CD8-positive, alpha-beta memory T cell (primary cell): ENCODE results near the gene LOC128125822.

ENCODE experiments used
- CTCF ChIA-PET: fragments of 350-600 bp; sonication (Branson Sonifier 250); formaldehyde crosslinking; loops from one replicate; lab custom pipeline; 2021; ENCODE audit warnings: antibody characterized with exemption; lab: Charles Lee
- POLR2A ChIA-PET: fragments of 350-600 bp; sonication (Branson Sonifier 250); formaldehyde crosslinking; loops from one replicate; lab custom pipeline; 2021; ENCODE audit warnings: antibody characterized with exemption; lab: Charles Lee
- DNase-seq, 5 donors: peaks; one replicate each; pipeline versions ENCODE4 v3.0.0 to v3.0.0-alpha.2; 2020 to 2022; ENCODE audit warnings: mixed read lengths in 1 of 5
- H3K27ac ChIP-seq: one replicate; pipeline ENCODE4 v1.7.0; 2013; ENCODE audit warnings: low read depth, mild to moderate bottlenecking, low read length, moderate library complexity
- H3K27me3 ChIP-seq: 2 replicates; pipeline ENCODE4 v1.7.0; 2013; ENCODE audit warnings: low read length, mild to moderate bottlenecking; ENCODE audit not compliant: insufficient read depth, poor library complexity, severe bottlenecking
- H3K36me3 ChIP-seq: 2 replicates; pipeline ENCODE4 v1.7.0; 2013; ENCODE audit warnings: mild to moderate bottlenecking, low read length, moderate library complexity; ENCODE audit not compliant: insufficient read depth
- H3K4me1 ChIP-seq: 2 replicates; pipeline ENCODE4 v1.7.0; 2013; ENCODE audit warnings: mild to moderate bottlenecking, low read length, moderate library complexity; ENCODE audit not compliant: insufficient read depth
- H3K4me3 ChIP-seq: 2 replicates; pipeline ENCODE4 v1.7.0; 2013; ENCODE audit warnings: mild to moderate bottlenecking, low read length
- H3K9me3 ChIP-seq: 2 replicates; pipeline ENCODE4 v1.7.0; 2013; ENCODE audit warnings: mild to moderate bottlenecking, low read length
- H3K27ac Mint-ChIP-seq, 8 donors: one replicate each; pipeline ENCODE4 v1.8.0; 2020 to 2021; ENCODE audit warnings: mixed read lengths in 8 of 8, mild to moderate bottlenecking in 6 of 8, inconsistent platforms in 3 of 8, moderate library complexity in 3 of 8
- H3K27me3 Mint-ChIP-seq, 2 donors: one replicate each; pipeline ENCODE4 v1.8.0; 2020 to 2021; ENCODE audit warnings: mixed read lengths in 2 of 2, mild to moderate bottlenecking in 1 of 2, moderate library complexity in 1 of 2
- H3K36me3 Mint-ChIP-seq, 3 donors: one replicate each; pipeline ENCODE4 v1.8.0; 2020 to 2021; ENCODE audit warnings: mixed read lengths in 3 of 3, inconsistent platforms in 1 of 3, mild to moderate bottlenecking in 1 of 3
- H3K4me1 Mint-ChIP-seq, 3 donors: one replicate each; pipeline ENCODE4 v1.8.0; 2020 to 2021; ENCODE audit warnings: mixed read lengths in 3 of 3, inconsistent platforms in 1 of 3, mild to moderate bottlenecking in 1 of 3
- H3K4me3 Mint-ChIP-seq, 7 donors: one replicate each; pipeline ENCODE4 v1.8.0; 2020 to 2021; ENCODE audit warnings: mixed read lengths in 7 of 7, mild to moderate bottlenecking in 6 of 7, moderate library complexity in 4 of 7, inconsistent platforms in 2 of 7
- H3K9me3 Mint-ChIP-seq, 5 donors: one replicate each; pipeline ENCODE4 v1.8.0; 2020 to 2022; ENCODE audit warnings: mixed read lengths in 5 of 5, mild to moderate bottlenecking in 3 of 5, moderate library complexity in 2 of 5, inconsistent platforms in 1 of 5

LOC128125822 gene

DNA sequence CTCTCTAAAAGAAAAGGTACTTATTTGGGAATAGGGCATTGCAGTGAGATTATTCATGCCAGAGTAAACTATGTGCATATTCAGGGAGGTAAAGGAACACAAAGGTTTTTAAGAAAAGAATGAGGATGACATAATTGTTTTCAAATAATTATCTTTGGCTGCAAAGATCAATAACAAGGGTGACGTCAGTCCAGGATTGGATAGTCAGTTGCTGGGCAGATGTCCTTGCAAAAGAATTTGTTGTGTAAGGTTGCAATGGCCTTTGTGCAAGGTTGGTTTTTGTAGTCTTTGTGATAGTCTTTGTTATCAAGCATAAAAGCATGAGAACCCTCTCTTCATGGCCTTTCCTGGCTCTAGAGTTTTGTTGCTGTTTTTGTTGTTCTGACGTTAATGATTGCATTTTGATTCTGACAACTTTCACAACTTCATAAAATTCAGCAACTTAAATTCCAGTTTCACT is 17.7 kb downstream of the LOC128125822 start:
- no peaks in the 10 kb centered on the region for H3K27me3 ChIP-seq
- H3K4me1 ChIP-seq = no peaks in the 10 kb centered on the region
- CTCF ChIA-PET = no interaction called here
- no peaks in the 10 kb centered on the region for H3K9me3 ChIP-seq
- no peaks in the 10 kb centered on the region for H3K4me1 Mint-ChIP-seq
- H3K27ac Mint-ChIP-seq = no peak overlapping the region
- H3K36me3 Mint-ChIP-seq = no peaks in the 10 kb centered on the region
- POLR2A ChIA-PET = no interaction called here
- H3K27me3 Mint-ChIP-seq = peaks cover 7 to 29% of the 10 kb centered on the region in 2 donors
- H3K4me3 ChIP-seq = no peak overlapping the region
- no peak overlapping the region for H3K27ac ChIP-seq
- DNase-seq = no peak
- H3K4me3 Mint-ChIP-seq = no peak overlapping the region
- H3K36me3 ChIP-seq = no peaks in the 10 kb centered on the region
- H3K9me3 Mint-ChIP-seq = no peaks in the 10 kb centered on the region

- no peak for DNase-seq
- peaks cover 5 to 35% of the 10 kb centered on the region in 2 donors for H3K27me3 Mint-ChIP-seq
- no peaks in the 10 kb centered on the region for H3K4me1 ChIP-seq
- ChIA-PET CTCF (no interaction called here), POLR2A (no interaction called here)
- H3K4me1 Mint-ChIP-seq = peaks cover 2 to 4% (median 2%) of the 10 kb centered on the region in 3 donors
- H3K27ac Mint-ChIP-seq = no peak overlapping the region
- H3K27ac ChIP-seq = no peak overlapping the region
- no peaks in the 10 kb centered on the region for H3K36me3 ChIP-seq
- no peaks in the 10 kb centered on the region for H3K9me3 ChIP-seq
- no peaks in the 10 kb centered on the region for H3K9me3 Mint-ChIP-seq
- no peaks in the 10 kb centered on the region for H3K27me3 ChIP-seq
- no peaks in the 10 kb centered on the region for H3K36me3 Mint-ChIP-seq
- H3K4me3 ChIP-seq = no peak overlapping the region
- H3K4me3 Mint-ChIP-seq = no peak overlapping the region
Measured at GRCh38 chr6:63592886-63593285, 20.6 kb downstream of the LOC128125822 start.

GRCh38 chr6:63597141-63598048 is 25.1 kb downstream of the LOC128125822 start:
- no peaks in the 10 kb centered on the region for H3K9me3 Mint-ChIP-seq
- no peak overlapping the region for H3K27ac Mint-ChIP-seq
- peaks cover 1 to 24% of the 10 kb centered on the region in 2 donors for H3K27me3 Mint-ChIP-seq
- DNase-seq = no peak
- H3K36me3 Mint-ChIP-seq = no peaks in the 10 kb centered on the region
- POLR2A ChIA-PET = interaction anchor here (1.5 kb wide), 1 partner anchor 24 kb away, joined by 7 read pairs; no protein-coding TSS in a partner anchor
- peak overlapping the region; percentile 53 to 87 (median 84) for H3K4me3 Mint-ChIP-seq
- H3K36me3 ChIP-seq = no peaks in the 10 kb centered on the region
- H3K4me1 Mint-ChIP-seq = peaks cover 11 to 15% (median 14%) of the 10 kb centered on the region in 3 donors
- H3K27me3 ChIP-seq = no peaks in the 10 kb centered on the region
- CTCF ChIA-PET = interaction anchor here (0.6 to 5.8 kb wide), 10 partner anchors 9 to 171 kb away, joined by 3 to 117 read pairs (median 8); partner anchors contain the start of gene PHF3
- no peaks in the 10 kb centered on the region for H3K9me3 ChIP-seq
- H3K27ac ChIP-seq = no peak overlapping the region
- peak overlapping the region; percentile 62 for H3K4me3 ChIP-seq
- H3K4me1 ChIP-seq = peaks cover 3% of the 10 kb centered on the region

DNA sequence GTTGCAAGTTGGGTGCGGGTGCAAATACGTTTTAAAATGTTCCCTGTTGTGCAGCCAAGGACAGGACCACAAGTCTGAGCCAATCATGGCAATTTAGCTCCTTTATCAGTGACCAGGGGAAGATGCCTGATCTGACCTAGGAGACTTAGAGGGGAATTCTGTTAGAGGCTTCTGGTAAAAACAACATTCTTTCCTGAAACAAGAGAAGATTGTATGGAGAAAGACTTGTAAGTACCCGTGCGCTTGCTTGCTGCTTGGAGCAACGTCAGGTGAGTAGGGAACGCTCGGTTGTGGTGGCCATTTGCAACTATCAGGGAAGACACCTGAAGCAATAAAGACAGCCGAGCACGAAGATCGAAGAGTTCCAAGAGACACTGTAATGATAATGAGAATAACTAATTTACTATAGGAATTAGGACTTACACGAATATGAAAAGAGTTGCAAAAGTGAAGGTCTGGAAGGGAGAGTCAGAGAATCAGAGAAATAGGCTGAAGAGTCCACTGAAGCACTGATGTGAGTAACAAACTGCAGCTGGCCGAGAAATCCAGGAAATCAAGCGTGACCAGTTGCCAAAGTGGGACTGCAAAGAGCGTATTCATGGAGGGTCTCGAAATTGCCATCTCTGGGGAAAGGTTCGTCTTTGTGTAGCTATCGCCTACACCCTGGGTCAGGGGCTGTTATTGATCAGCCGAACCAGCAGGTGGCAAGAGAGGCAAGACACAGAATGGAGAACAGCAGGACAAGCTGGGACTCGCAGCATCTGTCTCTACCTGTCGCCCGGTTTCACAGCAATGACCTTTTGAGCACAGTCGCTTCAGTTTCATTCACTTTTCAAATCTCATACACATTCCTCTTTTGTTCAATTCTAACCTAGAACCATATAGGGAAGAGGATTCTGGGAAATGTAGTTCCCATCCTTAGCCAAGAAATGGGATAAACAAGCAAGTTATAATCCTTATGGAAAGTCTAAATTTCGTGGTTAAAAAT is 26.1 kb downstream of the LOC128125822 start:
- Mint-ChIP-seq H3K4me3 (peak overlapping the region; percentile 53 to 87 (median 84)), H3K27ac (peak overlapping the region in 4 of 8 donors; percentile 1 to 73 (median 20)), H3K36me3 (no peaks in the 10 kb centered on the region), H3K27me3 (peaks cover 1 to 21% of the 10 kb centered on the region in 2 donors), H3K4me1 (peaks cover 11 to 15% (median 14%) of the 10 kb centered on the region in 3 donors), H3K9me3 (no peaks in the 10 kb centered on the region)
- Histone ChIP-seq H3K27me3 (no peaks in the 10 kb centered on the region), H3K27ac (no peak overlapping the region), H3K4me1 (peaks cover 3% of the 10 kb centered on the region), H3K36me3 (no peaks in the 10 kb centered on the region), H3K9me3 (no peaks in the 10 kb centered on the region), H3K4me3 (peak overlapping the region; percentile 62)
- POLR2A ChIA-PET = interaction anchor here (0.5 to 1.5 kb wide), 4 partner anchors 25 to 166 kb away, joined by 3 to 12 read pairs (median 6); partner anchors contain the start of gene PHF3
- CTCF ChIA-PET = interaction anchor here (0.6 to 5.8 kb wide), 35 partner anchors 10 to 206 kb away, joined by 3 to 117 read pairs (median 4); partner anchors contain the start of gene PHF3
- DNase-seq = peak; percentile 54 to 83 (median 72)

DNA sequence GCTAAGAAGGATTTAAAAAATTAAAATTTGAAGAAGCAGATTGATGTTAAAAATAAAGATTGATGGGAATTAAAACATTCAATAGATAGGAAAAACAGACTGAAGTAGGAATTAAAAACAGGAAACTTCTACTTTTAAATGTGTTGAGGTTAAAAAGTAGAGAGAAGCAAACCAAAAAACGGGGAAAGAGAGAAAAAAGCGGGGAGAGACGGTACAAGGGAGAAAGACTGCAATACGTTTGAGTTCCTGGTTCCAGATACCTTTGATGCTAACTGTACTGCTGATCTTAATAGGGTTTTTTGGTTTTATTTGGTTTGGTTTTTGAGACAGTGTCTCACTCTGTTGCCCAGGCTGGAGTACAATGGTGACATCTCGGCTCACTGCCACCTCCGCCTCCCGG is 27.0 kb downstream of the LOC128125822 start:
- H3K27me3 Mint-ChIP-seq = peaks cover 1 to 21% of the 10 kb centered on the region in 2 donors
- peak overlapping the region in 4 of 7 donors; percentile 18 to 87 (median 84) for H3K4me3 Mint-ChIP-seq
- H3K4me1 Mint-ChIP-seq = peaks cover 11 to 15% (median 14%) of the 10 kb centered on the region in 3 donors
- no peak overlapping the region for H3K27ac Mint-ChIP-seq
- DNase-seq = no peak
- H3K27ac ChIP-seq = no peak overlapping the region
- H3K9me3 Mint-ChIP-seq = no peaks in the 10 kb centered on the region
- H3K4me3 ChIP-seq = no peak overlapping the region
- H3K36me3 ChIP-seq = no peaks in the 10 kb centered on the region
- ChIA-PET POLR2A (interaction anchor here (0.5 to 1.1 kb wide), 3 partner anchors 36 to 165 kb away, joined by 3 to 12 read pairs (median 5); partner anchors contain the start of gene PHF3), CTCF (interaction anchor here (0.7 to 5.8 kb wide), 27 partner anchors 9 to 173 kb away, joined by 3 to 117 read pairs (median 4); partner anchors contain the start of gene PHF3)
- H3K9me3 ChIP-seq = no peaks in the 10 kb centered on the region
- H3K36me3 Mint-ChIP-seq = no peaks in the 10 kb centered on the region
- peaks cover 3% of the 10 kb centered on the region for H3K4me1 ChIP-seq
- H3K27me3 ChIP-seq = no peaks in the 10 kb centered on the region

DNA sequence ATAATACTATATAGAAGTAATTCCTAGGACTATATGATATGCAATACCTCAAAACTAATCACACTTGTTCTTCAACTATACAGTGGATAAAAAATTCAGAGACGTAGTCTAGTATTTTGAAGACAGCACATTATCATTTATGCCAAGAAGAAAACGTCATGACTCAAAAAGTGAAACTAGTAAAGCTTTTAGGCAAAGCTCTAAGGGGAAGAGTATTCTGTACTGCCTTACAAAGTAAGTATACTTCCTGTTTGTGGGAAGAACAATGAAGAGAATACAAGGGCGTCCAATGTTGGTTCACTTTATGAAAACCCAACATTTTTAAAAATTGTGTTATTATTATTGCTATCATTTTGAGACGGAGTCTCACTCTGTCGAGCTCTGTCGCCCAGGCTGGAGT is 27.9 kb downstream of the LOC128125822 start:
- no peaks in the 10 kb centered on the region for H3K36me3 Mint-ChIP-seq
- H3K27me3 ChIP-seq = no peaks in the 10 kb centered on the region
- H3K9me3 Mint-ChIP-seq = no peaks in the 10 kb centered on the region
- peaks cover 1 to 18% of the 10 kb centered on the region in 2 donors for H3K27me3 Mint-ChIP-seq
- DNase-seq = no peak
- POLR2A ChIA-PET = no interaction called here
- no peak overlapping the region for H3K27ac ChIP-seq
- H3K36me3 ChIP-seq = no peaks in the 10 kb centered on the region
- CTCF ChIA-PET = interaction anchor here (1.2 to 5.8 kb wide), 4 partner anchors 26 to 170 kb away, joined by 3 to 117 read pairs (median 6); partner anchors contain the start of gene PHF3
- H3K4me1 Mint-ChIP-seq = peaks cover 11 to 15% (median 14%) of the 10 kb centered on the region in 3 donors
- H3K4me3 ChIP-seq = no peak overlapping the region
- H3K9me3 ChIP-seq = no peaks in the 10 kb centered on the region
- no peak overlapping the region for H3K27ac Mint-ChIP-seq
- peaks cover 3% of the 10 kb centered on the region for H3K4me1 ChIP-seq
- H3K4me3 Mint-ChIP-seq = no peak overlapping the region

- POLR2A ChIA-PET = no interaction called here
- Mint-ChIP-seq H3K36me3 (no peaks in the 10 kb centered on the region), H3K27me3 (peaks cover 3 to 12% of the 10 kb centered on the region in 2 donors), H3K27ac (no peak overlapping the region), H3K9me3 (no peaks in the 10 kb centered on the region), H3K4me1 (no peaks in the 10 kb centered on the region), H3K4me3 (no peak overlapping the region)
- no peak for DNase-seq
- no peaks in the 10 kb centered on the region for H3K4me1 ChIP-seq
- H3K27ac ChIP-seq = no peak overlapping the region
- H3K36me3 ChIP-seq = no peaks in the 10 kb centered on the region
- H3K27me3 ChIP-seq = no peaks in the 10 kb centered on the region
- CTCF ChIA-PET = interaction anchor here (3.9 kb wide), 1 partner anchor 11 kb away, joined by 23 read pairs; no protein-coding TSS in a partner anchor
- no peak overlapping the region for H3K4me3 ChIP-seq
- H3K9me3 ChIP-seq = no peaks in the 10 kb centered on the region
Measured at GRCh38 chr6:63609231-63609630, 37.0 kb downstream of the LOC128125822 start.
